ENCODE results near the gene ZBED5. TPM values are rescaled to one million over a fixed set of nuclear protein-coding genes. Genes with fewer than 3 reads are reported as not detected.

The ZBED5 gene
- total and polyA plus RNA-seq, 2 donors, result 55.1 to 131 TPM

- DNase-seq (ENCODE audit: low read depth in 6 of 9, low spot score in 9 of 9), result peak in 1 of 9 donors; percentile 56
- H3K27ac ChIP-seq (ENCODE audit: low read depth in 1 of 2, low read length in 1 of 2), result peak overlapping the region; percentile 98 to 100
These were observed 49.7 kb downstream of the ZBED5 start for GRCh38 chr11:10808235-10808552.

GRCh38 chr11:10807493-10808234, 50.2 kb downstream of the ZBED5 start:
- H3K27ac ChIP-seq (ENCODE audit: low read depth in 1 of 2, low read length in 1 of 2), result peak overlapping the region; percentile 98 to 100
- H3K9me3 ChIP-seq (ENCODE audit: control insufficient read depth in 2 of 2, insufficient read depth in 1 of 2, low read length in 1 of 2), result no peaks in the 10 kb centered on the region
- H3K4me1 ChIP-seq (ENCODE audit: control insufficient read depth in 2 of 2, insufficient read depth in 2 of 2, low read length in 2 of 2), result peaks cover 15 to 17% of the 10 kb centered on the region in 2 donors
- peaks cover 0 to 2% of the 10 kb centered on the region in 2 donors for H3K27me3 ChIP-seq (ENCODE audit: control insufficient read depth in 2 of 2, insufficient read depth in 1 of 2, low read length in 1 of 2)
- DNase-seq (ENCODE audit: low read depth in 6 of 9, low spot score in 9 of 9), result peak in 7 of 9 donors; percentile 41 to 72 (median 51)
- H3K4me3 ChIP-seq (ENCODE audit: low read length in 2 of 2), result peak overlapping the region; percentile 83 to 90
- H3K36me3 ChIP-seq (ENCODE audit: control insufficient read depth in 2 of 2, insufficient read depth in 2 of 2, low read length in 1 of 2), result peaks cover 37 to 46% of the 10 kb centered on the region in 2 donors
- under 1% methylated on average over 39 of the region's 39 CpGs for WGBS

More at GRCh38 chr11:10808235-10808552, 49.7 kb downstream of the ZBED5 start:
- no peaks in the 10 kb centered on the region for H3K9me3 ChIP-seq (ENCODE audit: control insufficient read depth in 2 of 2, insufficient read depth in 1 of 2, low read length in 1 of 2)
- H3K36me3 ChIP-seq (ENCODE audit: control insufficient read depth in 2 of 2, insufficient read depth in 2 of 2, low read length in 1 of 2), result peaks cover 32 to 40% of the 10 kb centered on the region in 2 donors
- peaks cover 15 to 17% of the 10 kb centered on the region in 2 donors for H3K4me1 ChIP-seq (ENCODE audit: control insufficient read depth in 2 of 2, insufficient read depth in 2 of 2, low read length in 2 of 2)
- peak overlapping the region; percentile 83 to 90 for H3K4me3 ChIP-seq (ENCODE audit: low read length in 2 of 2)
- WGBS, result under 1% methylated on average over 36 of the region's 36 CpGs
- H3K27me3 ChIP-seq (ENCODE audit: control insufficient read depth in 2 of 2, insufficient read depth in 1 of 2, low read length in 1 of 2), result peaks cover 0 to 2% of the 10 kb centered on the region in 2 donors

DNA sequence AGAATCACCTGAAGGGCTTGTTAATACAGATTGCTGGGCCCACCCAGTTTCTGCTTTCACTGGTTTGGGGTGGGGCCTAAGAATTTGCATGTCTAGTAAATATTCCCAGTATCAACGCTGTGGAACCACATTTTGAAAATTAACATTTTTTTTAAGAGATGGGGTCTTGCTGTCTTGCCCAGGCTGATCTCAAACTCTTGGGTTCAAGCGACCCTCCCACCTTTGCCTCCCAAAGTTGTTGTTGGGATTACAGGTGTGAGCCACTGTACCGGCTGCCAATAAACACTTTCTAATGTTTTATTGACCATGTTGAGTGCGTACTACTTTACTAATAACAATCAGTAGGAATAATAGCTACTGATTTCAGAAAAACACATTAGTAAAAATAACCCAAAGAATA, 51.6 kb downstream of the ZBED5 start:
- Histone ChIP-seq H3K4me1 (ENCODE audit: control insufficient read depth in 2 of 2, insufficient read depth in 2 of 2, low read length in 2 of 2) (peaks cover 15 to 17% of the 10 kb centered on the region in 2 donors), H3K27ac (ENCODE audit: low read depth in 1 of 2, low read length in 1 of 2) (no peak overlapping the region), H3K36me3 (ENCODE audit: control insufficient read depth in 2 of 2, insufficient read depth in 2 of 2, low read length in 1 of 2) (peaks cover 52 to 60% of the 10 kb centered on the region in 2 donors), H3K9me3 (ENCODE audit: control insufficient read depth in 2 of 2, insufficient read depth in 1 of 2, low read length in 1 of 2) (no peaks in the 10 kb centered on the region), H3K27me3 (ENCODE audit: control insufficient read depth in 2 of 2, insufficient read depth in 1 of 2, low read length in 1 of 2) (no peaks in the 10 kb centered on the region), H3K4me3 (ENCODE audit: low read length in 2 of 2) (no peak overlapping the region)
- DNase-seq (ENCODE audit: low read depth in 6 of 9, low spot score in 9 of 9), result no peak
- WGBS, result 96% methylated on average over 4 of the region's 4 CpGs

GRCh38 chr11:10805741-10806140, 52.1 kb downstream of the ZBED5 start:
- H3K4me1 ChIP-seq (ENCODE audit: control insufficient read depth in 2 of 2, insufficient read depth in 2 of 2, low read length in 2 of 2), result peaks cover 15 to 17% of the 10 kb centered on the region in 2 donors

DNA sequence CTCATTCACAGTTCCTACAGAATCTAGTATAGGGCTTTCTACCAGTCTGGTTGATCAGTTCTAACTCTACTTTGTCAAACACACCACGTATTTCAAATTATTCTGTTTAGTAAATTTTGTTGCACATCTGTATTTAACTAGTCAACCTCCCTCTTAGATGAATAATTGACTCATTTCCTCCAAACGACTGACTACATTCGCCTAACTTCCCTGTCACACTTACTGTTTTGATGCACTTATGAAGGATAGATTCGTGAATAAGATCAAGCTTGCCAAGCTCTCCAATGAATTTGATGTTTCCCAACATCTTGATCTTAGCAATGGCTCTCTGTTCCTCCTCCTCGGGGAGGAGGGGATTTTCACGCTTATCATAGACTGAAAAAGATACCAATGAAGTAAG, 54.2 kb downstream of the ZBED5 start:
- Histone ChIP-seq H3K27ac (ENCODE audit: low read depth in 1 of 2, low read length in 1 of 2) (no peak overlapping the region), H3K4me3 (ENCODE audit: low read length in 2 of 2) (no peak overlapping the region), H3K36me3 (ENCODE audit: control insufficient read depth in 2 of 2, insufficient read depth in 2 of 2, low read length in 1 of 2) (peaks cover 70 to 84% of the 10 kb centered on the region in 2 donors), H3K4me1 (ENCODE audit: control insufficient read depth in 2 of 2, insufficient read depth in 2 of 2, low read length in 2 of 2) (peaks cover 15 to 17% of the 10 kb centered on the region in 2 donors), H3K27me3 (ENCODE audit: control insufficient read depth in 2 of 2, insufficient read depth in 1 of 2, low read length in 1 of 2) (no peaks in the 10 kb centered on the region), H3K9me3 (ENCODE audit: control insufficient read depth in 2 of 2, insufficient read depth in 1 of 2, low read length in 1 of 2) (no peaks in the 10 kb centered on the region)
- WGBS, result 95% methylated on average over 6 of the region's 6 CpGs
- no peak for DNase-seq (ENCODE audit: low read depth in 6 of 9, low spot score in 9 of 9)

More at GRCh38 chr11:10805741-10806140, 52.1 kb downstream of the ZBED5 start:
- no peak for DNase-seq (ENCODE audit: low read depth in 6 of 9, low spot score in 9 of 9)
- H3K27ac ChIP-seq (ENCODE audit: low read depth in 1 of 2, low read length in 1 of 2), result no peak overlapping the region
- no peaks in the 10 kb centered on the region for H3K9me3 ChIP-seq (ENCODE audit: control insufficient read depth in 2 of 2, insufficient read depth in 1 of 2, low read length in 1 of 2)
- no peaks in the 10 kb centered on the region for H3K27me3 ChIP-seq (ENCODE audit: control insufficient read depth in 2 of 2, insufficient read depth in 1 of 2, low read length in 1 of 2)
- 96% methylated on average over 8 of the region's 8 CpGs for WGBS
- no peak overlapping the region for H3K4me3 ChIP-seq (ENCODE audit: low read length in 2 of 2)
- H3K36me3 ChIP-seq (ENCODE audit: control insufficient read depth in 2 of 2, insufficient read depth in 2 of 2, low read length in 1 of 2), result peaks cover 54 to 64% of the 10 kb centered on the region in 2 donors

Other genes starting within 250 kb of the ZBED5 start
- gene IRAG1, start 164.3 kb downstream of the ZBED5 start, total RNA-seq, result 1.7 TPM
- 3.1 TPM for gene IRAG1, start 164.3 kb downstream of the ZBED5 start, polyA plus RNA-seq
- gene CTR9, start 106.8 kb downstream of the ZBED5 start, total RNA-seq, result 29.6 TPM
- gene CTR9, start 106.8 kb downstream of the ZBED5 start, polyA plus RNA-seq, result 27.4 TPM
- gene EIF4G2, start 49.1 kb downstream of the ZBED5 start, total RNA-seq, result 531 TPM
- 391 TPM for gene EIF4G2, start 49.1 kb downstream of the ZBED5 start, polyA plus RNA-seq

Data from thymus (tissue), 11 donors.